Lower leg skin (tissue), 3 donors: ENCODE data around the gene PRKCH.

Experiments used
- POLR2A ChIP-seq, 2 donors: fragments of 450-650 bp; IDR thresholded peaks; one replicate each; pipeline ENCODE4 v1.6.1; 2016 to 2017; ENCODE audit warnings: antibody characterized with exemption in 2 of 2, mild to moderate bottlenecking in 1 of 2, moderate library complexity in 1 of 2
- TF ChIP-seq, protein P1 (sequence below), 3 donors: fragments of 450-650 bp; IDR thresholded peaks; one replicate each; pipeline ENCODE4 v1.5.1; 2016; ENCODE audit warnings: antibody characterized with exemption in 3 of 3, mild to moderate bottlenecking in 3 of 3, moderate library complexity in 2 of 3

DNA sequence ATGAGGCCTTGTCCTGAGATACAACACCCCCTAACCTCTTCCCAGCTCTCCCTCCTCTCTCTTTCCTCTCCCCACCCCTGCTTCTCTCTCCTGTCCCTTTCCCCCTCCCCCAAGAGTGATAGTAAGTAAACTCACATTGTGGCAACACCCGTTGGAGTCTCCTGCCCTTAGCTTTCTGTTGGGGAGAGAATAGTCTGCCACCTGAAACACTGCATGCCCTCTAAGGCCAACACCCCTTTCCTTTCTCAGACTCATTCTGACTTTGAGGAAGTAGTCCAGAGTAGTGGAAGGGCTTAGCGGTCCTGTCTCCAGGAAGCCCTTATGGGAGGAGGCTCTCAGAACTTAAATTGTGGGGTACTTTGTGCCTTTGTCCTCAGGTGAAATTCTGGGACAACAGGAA lies 95.2 kb downstream of the PRKCH start:
- TF ChIP-seq, protein P1, sequence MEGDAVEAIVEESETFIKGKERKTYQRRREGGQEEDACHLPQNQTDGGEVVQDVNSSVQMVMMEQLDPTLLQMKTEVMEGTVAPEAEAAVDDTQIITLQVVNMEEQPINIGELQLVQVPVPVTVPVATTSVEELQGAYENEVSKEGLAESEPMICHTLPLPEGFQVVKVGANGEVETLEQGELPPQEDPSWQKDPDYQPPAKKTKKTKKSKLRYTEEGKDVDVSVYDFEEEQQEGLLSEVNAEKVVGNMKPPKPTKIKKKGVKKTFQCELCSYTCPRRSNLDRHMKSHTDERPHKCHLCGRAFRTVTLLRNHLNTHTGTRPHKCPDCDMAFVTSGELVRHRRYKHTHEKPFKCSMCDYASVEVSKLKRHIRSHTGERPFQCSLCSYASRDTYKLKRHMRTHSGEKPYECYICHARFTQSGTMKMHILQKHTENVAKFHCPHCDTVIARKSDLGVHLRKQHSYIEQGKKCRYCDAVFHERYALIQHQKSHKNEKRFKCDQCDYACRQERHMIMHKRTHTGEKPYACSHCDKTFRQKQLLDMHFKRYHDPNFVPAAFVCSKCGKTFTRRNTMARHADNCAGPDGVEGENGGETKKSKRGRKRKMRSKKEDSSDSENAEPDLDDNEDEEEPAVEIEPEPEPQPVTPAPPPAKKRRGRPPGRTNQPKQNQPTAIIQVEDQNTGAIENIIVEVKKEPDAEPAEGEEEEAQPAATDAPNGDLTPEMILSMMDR (IDR thresholded peaks at IDR 0.05) = no peak
- no peak for TF ChIP-seq POLR2A (IDR thresholded peaks at IDR 0.05)
